Vagina (tissue), 2 donors: Measurements from ENCODE around the gene TOGARAM2. TPM values are rescaled to one million over a fixed set of nuclear protein-coding genes. Genes with fewer than 3 reads are reported as not detected.

Experiments
- DNase-seq, 2 donors: peaks; one replicate each; pipeline ENCODE4 v3.0.0-alpha.2; 2017; ENCODE audit errors: extremely low spot score in 2 of 2
- H3K27ac ChIP-seq: fragments of 200-600 bp; sonication (generic); one replicate; pipeline ENCODE4 v1.5.1; 2019
- H3K27me3 ChIP-seq: fragments of 200-600 bp; sonication (generic); one replicate; pipeline ENCODE4 v1.5.1; 2019
- H3K36me3 ChIP-seq, 2 donors: fragments of 200-600 bp; sonication (generic); one replicate each; pipeline ENCODE4 v1.5.1; 2017 to 2019
- H3K4me1 ChIP-seq: fragments of 200-600 bp; sonication (generic); one replicate; pipeline ENCODE4 v1.5.1; 2019
- H3K4me3 ChIP-seq, 2 donors: fragments of 200-600 bp; sonication (generic); 1 replicate in 1 of 2; 2 replicates in 1 of 2; pipeline ENCODE4 v1.5.1; 2016 to 2019
- H3K9me3 ChIP-seq: fragments of 200-600 bp; sonication (generic); one replicate; pipeline ENCODE4 v1.5.1; 2019
- POLR2A ChIP-seq, 2 donors: fragments of 450-650 bp; IDR thresholded peaks; one replicate each; pipeline ENCODE4 v1.6.1; 2017; ENCODE audit warnings: antibody characterized with exemption in 2 of 2, mild to moderate bottlenecking in 2 of 2, moderate library complexity in 2 of 2
- POLR2AphosphoS5 ChIP-seq, 2 donors: sonication (generic); formaldehyde crosslinking; IDR thresholded peaks; one replicate each; pipeline ENCODE4 v1.9.0; 2017; ENCODE audit warnings: antibody characterized with exemption in 2 of 2, mild to moderate bottlenecking in 2 of 2, low read depth in 1 of 2; ENCODE audit not compliant: insufficient read depth in 1 of 2
- intact Hi-C: fragments of 100-400 bp; cut with DNase I; formaldehyde crosslinking; loops from one replicate; pipeline ENCODE4 v1.15.1; 2023
- total RNA-seq: library from RNA; depleted of rRNA; stranded (reverse); fragments of >200 nt; gene quantifications from one replicate; pipeline ENCODE4 v1.2.3, GENCODE V29; 2016
- TF ChIP-seq, protein P1 (sequence below), 3 experiments: fragments of 450-650 bp in 2 of 3; fragments of 200-600 bp in 1 of 3; sonication (generic) in 1 of 3; IDR thresholded peaks; one replicate each; pipeline ENCODE4 v1.5.1; 2017 to 2019; ENCODE audit warnings: antibody characterized with exemption in 3 of 3, mild to moderate bottlenecking in 2 of 3, moderate library complexity in 2 of 3

TOGARAM2 gene
- total RNA-seq, 1 donor from 2014 or later = under 0.01 TPM

DNA sequence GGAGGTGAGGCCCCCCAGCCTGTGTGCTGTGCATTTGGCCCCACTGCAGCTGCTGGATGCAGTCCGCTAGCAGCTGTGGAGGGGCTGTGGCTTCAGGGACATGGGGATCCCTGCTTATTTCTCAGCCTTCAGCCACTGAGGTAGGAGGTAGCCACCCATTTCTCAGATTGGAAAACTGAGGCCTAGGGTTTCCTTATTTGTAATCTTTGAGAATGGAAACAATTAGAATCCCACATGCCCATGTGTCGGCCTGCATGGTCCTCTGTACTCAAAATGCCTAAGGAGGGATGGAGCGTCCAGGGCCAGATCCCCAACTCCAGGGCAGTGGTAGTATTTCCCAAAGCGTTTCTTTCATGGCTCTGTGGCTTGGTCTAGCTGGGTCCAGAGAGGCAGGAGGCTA is 42.1 kb downstream of the TOGARAM2 start:
- DNase-seq = no peak
- intact Hi-C loops = no loop called here
- no peak overlapping the region for H3K27ac ChIP-seq
- no peaks in the 10 kb centered on the region for H3K4me1 ChIP-seq
- TF ChIP-seq POLR2AphosphoS5 (IDR thresholded peaks at IDR 0.05; ENCODE audit: insufficient read depth in 1 of 2, low read depth in 1 of 2) (no peak), POLR2A (IDR thresholded peaks at IDR 0.05) (no peak)
- TF ChIP-seq, protein P1, sequence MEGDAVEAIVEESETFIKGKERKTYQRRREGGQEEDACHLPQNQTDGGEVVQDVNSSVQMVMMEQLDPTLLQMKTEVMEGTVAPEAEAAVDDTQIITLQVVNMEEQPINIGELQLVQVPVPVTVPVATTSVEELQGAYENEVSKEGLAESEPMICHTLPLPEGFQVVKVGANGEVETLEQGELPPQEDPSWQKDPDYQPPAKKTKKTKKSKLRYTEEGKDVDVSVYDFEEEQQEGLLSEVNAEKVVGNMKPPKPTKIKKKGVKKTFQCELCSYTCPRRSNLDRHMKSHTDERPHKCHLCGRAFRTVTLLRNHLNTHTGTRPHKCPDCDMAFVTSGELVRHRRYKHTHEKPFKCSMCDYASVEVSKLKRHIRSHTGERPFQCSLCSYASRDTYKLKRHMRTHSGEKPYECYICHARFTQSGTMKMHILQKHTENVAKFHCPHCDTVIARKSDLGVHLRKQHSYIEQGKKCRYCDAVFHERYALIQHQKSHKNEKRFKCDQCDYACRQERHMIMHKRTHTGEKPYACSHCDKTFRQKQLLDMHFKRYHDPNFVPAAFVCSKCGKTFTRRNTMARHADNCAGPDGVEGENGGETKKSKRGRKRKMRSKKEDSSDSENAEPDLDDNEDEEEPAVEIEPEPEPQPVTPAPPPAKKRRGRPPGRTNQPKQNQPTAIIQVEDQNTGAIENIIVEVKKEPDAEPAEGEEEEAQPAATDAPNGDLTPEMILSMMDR (IDR thresholded peaks at IDR 0.05) = no peak
- no peak overlapping the region for H3K4me3 ChIP-seq
- no peaks in the 10 kb centered on the region for H3K27me3 ChIP-seq
- no peaks in the 10 kb centered on the region for H3K9me3 ChIP-seq
- H3K36me3 ChIP-seq = no peaks in the 10 kb centered on the region

DNA sequence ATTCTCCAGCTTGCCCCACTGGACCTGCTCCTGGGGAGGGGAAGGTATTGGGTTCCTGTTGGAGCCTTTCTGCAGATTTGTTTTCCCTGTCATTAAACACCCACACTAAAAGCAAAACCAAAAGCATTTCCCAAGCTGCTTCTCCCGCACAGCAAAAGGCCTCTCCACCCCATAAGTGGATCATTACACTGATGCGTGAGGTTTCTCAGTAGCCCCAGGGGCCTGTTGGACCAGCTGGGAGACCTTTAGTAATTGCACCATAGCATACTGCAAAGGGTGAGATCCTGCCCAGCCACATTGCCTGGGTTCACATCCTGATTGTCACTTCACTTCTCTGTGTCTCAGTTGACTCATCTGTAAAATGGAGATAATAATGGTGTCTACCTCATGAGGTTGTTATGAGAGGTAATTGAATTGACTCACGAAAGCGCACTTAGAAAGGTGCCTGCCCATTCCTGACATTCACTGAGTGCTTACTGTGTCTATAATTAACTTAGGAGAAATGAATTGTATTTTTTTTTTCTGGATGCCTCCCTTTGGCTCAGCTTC is 43.9 kb downstream of the TOGARAM2 start:
- Histone ChIP-seq H3K4me3 (no peak overlapping the region), H3K4me1 (no peaks in the 10 kb centered on the region), H3K9me3 (no peaks in the 10 kb centered on the region), H3K27ac (no peak overlapping the region), H3K36me3 (no peaks in the 10 kb centered on the region), H3K27me3 (no peaks in the 10 kb centered on the region)
- intact Hi-C loops = no loop called here
- no peak for DNase-seq
- TF ChIP-seq POLR2AphosphoS5 (IDR thresholded peaks at IDR 0.05; ENCODE audit: insufficient read depth in 1 of 2, low read depth in 1 of 2) = no peak
- TF ChIP-seq, protein P1 (IDR thresholded peaks at IDR 0.05) = no peak
- no peak for TF ChIP-seq POLR2A (IDR thresholded peaks at IDR 0.05)

DNA sequence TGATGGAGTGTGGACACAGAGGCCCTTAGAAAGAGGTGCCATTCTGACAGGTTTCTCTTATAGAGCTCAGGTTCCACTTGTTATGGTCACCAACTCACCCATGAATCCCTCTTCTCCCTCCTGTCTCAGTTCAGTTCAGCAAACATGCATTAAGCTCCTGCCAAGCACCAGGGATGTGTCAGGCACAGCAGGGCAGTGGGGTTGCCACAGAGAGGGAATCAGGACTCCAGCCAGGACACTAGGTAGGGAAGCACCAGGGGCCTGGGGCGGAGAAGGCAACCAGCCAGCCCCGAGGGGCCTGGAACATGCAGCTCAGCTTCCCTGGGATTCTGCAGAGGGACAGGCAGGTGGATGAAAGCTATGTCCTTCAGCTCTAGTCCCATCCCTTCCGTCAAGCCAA is 44.6 kb downstream of the TOGARAM2 start:
- Histone ChIP-seq H3K36me3 (no peaks in the 10 kb centered on the region), H3K4me3 (no peak overlapping the region), H3K4me1 (no peaks in the 10 kb centered on the region), H3K27me3 (no peaks in the 10 kb centered on the region), H3K9me3 (no peaks in the 10 kb centered on the region), H3K27ac (no peak overlapping the region)
- no peak for DNase-seq
- intact Hi-C loops = no loop called here
- TF ChIP-seq, protein P1 (IDR thresholded peaks at IDR 0.05) = no peak
- no peak for TF ChIP-seq POLR2A (IDR thresholded peaks at IDR 0.05)
- TF ChIP-seq POLR2AphosphoS5 (IDR thresholded peaks at IDR 0.05; ENCODE audit: insufficient read depth in 1 of 2, low read depth in 1 of 2) = no peak

DNA sequence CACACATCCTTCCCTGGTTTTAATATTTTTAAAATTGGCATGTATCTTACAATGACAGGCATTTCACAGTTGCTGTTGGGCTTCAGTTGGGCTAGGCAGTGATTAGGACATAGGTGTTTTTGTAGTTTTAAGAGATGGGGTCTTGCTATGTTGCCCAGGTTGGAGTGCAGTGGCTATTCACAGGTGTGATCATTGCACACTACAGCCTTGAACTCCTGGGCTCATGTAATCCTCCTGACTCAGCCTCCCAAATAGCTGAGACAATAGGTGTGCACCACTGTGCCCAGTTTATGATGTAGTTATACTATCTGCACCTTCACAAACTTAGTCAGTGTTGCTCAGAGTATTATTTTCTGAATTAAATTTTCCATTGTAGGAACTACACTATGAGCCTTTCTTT is 49.9 kb downstream of the TOGARAM2 start:
- intact Hi-C loops = no loop called here
- no peak overlapping the region for H3K4me3 ChIP-seq

DNA sequence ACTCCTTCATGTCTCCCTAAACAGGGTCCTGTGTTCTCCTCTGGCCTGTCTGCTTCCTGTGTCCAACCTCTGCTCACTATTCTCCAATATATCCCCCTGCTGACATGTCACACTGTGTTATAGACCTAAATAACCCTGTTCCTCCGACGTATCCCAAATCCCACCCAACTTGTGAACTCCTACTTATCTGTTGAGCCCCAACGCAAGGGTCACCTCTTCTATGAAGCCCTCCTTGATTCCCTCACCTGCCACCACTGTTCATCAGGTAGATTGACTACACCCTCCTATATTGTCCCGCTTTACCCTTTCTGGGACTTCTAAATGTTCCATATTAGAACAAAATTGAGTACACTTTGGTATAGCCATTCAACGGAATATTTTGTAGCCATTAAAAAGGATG is 51.1 kb downstream of the TOGARAM2 start:
- Histone ChIP-seq H3K27ac (no peak overlapping the region), H3K36me3 (no peaks in the 10 kb centered on the region), H3K4me3 (no peak overlapping the region), H3K27me3 (no peaks in the 10 kb centered on the region), H3K4me1 (no peaks in the 10 kb centered on the region), H3K9me3 (no peaks in the 10 kb centered on the region)
- intact Hi-C loops = no loop called here
- TF ChIP-seq, protein P1 (IDR thresholded peaks at IDR 0.05) = no peak
- no peak for DNase-seq

More for the DNA sequence above, 49.9 kb downstream of the TOGARAM2 start:
- no peaks in the 10 kb centered on the region for H3K4me1 ChIP-seq
- no peaks in the 10 kb centered on the region for H3K9me3 ChIP-seq
- no peaks in the 10 kb centered on the region for H3K36me3 ChIP-seq
- no peaks in the 10 kb centered on the region for H3K27me3 ChIP-seq
- H3K27ac ChIP-seq = no peak overlapping the region
- no peak for DNase-seq
- TF ChIP-seq, protein P1 (IDR thresholded peaks at IDR 0.05) = no peak
- no peak for TF ChIP-seq POLR2A (IDR thresholded peaks at IDR 0.05)
- no peak for TF ChIP-seq POLR2AphosphoS5 (IDR thresholded peaks at IDR 0.05; ENCODE audit: insufficient read depth in 1 of 2, low read depth in 1 of 2)
